ENCODE data around the gene SPATS2L.

DNA sequence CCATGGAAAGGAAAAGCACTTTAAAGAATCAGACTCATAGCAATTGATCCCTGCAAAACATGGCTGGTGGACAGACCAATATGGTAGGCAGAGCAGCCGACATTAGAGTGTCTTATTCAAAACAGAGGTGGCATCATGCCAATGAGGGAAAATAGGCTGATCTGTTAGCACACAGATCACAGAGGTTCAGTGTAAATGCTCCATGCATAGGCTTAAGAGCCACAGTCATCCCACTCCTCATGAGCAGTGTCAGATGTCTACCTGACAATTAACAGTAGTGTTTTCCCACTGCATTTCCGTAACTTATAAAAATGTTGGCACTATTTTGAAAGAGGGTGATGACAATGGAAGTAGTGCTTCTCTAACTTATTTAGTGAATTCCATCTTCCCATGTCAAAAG is 86.7 kb downstream of the SPATS2L start:
- TF ChIP-seq, protein P1, sequence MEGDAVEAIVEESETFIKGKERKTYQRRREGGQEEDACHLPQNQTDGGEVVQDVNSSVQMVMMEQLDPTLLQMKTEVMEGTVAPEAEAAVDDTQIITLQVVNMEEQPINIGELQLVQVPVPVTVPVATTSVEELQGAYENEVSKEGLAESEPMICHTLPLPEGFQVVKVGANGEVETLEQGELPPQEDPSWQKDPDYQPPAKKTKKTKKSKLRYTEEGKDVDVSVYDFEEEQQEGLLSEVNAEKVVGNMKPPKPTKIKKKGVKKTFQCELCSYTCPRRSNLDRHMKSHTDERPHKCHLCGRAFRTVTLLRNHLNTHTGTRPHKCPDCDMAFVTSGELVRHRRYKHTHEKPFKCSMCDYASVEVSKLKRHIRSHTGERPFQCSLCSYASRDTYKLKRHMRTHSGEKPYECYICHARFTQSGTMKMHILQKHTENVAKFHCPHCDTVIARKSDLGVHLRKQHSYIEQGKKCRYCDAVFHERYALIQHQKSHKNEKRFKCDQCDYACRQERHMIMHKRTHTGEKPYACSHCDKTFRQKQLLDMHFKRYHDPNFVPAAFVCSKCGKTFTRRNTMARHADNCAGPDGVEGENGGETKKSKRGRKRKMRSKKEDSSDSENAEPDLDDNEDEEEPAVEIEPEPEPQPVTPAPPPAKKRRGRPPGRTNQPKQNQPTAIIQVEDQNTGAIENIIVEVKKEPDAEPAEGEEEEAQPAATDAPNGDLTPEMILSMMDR (conservative IDR thresholded peaks at IDR 0.05; ENCODE audit: low read depth, low read length), result no peak
- no peak for TF ChIP-seq EZH2 (IDR thresholded peaks at IDR 0.05; ENCODE audit: low read length, unreplicated experiment)
